ENCODE results near the gene SCRN2.

The SCRN2 gene

GRCh38 chr17:47871048-47871447, 30.0 kb upstream of the SCRN2 start:
- DNase-seq: no peak

GRCh38 chr17:47870056-47870455, 29.0 kb upstream of the SCRN2 start:
- no peak for DNase-seq

GRCh38 chr17:47869114-47869513, 28.0 kb upstream of the SCRN2 start:
- DNase-seq: no peak

GRCh38 chr17:47867813-47868533, 26.9 kb upstream of the SCRN2 start:
- no peak for DNase-seq

- DNase-seq: no peak
Measured at GRCh38 chr17:47866941-47867340, 25.9 kb upstream of the SCRN2 start.

GRCh38 chr17:47864791-47865216, 23.7 kb upstream of the SCRN2 start:
- no peak for DNase-seq

- DNase-seq: no peak
Measured at GRCh38 chr17:47862621-47863440, 21.8 kb upstream of the SCRN2 start.

GRCh38 chr17:47860386-47860785, 19.3 kb upstream of the SCRN2 start:
- DNase-seq: no peak

GRCh38 chr17:47857551-47858455, 16.7 kb upstream of the SCRN2 start:
- no peak for DNase-seq

GRCh38 chr17:47856830-47857229, 15.8 kb upstream of the SCRN2 start:
- no peak for DNase-seq

- no peak for DNase-seq
Measured at GRCh38 chr17:47855737-47856136, 14.7 kb upstream of the SCRN2 start.

- no peak for DNase-seq
Measured at GRCh38 chr17:47853616-47854015, 12.5 kb upstream of the SCRN2 start.

GRCh38 chr17:47852113-47852949, 11.3 kb upstream of the SCRN2 start:
- DNase-seq: no peak

GRCh38 chr17:47851764-47852112, 10.7 kb upstream of the SCRN2 start:
- no peak for DNase-seq

- DNase-seq: no peak
Measured at GRCh38 chr17:47850692-47851573, 9.9 kb upstream of the SCRN2 start, which contains the start of gene SP6. Gene SP6, minus strand, starts transcription at chr17:47851163. Its CDS starts 2,734 bp downstream, at chr17:47848429.

- DNase-seq: no peak
Measured at GRCh38 chr17:47850373-47850691, 9.3 kb upstream of the SCRN2 start.

GRCh38 chr17:47848198-47848513, 7.1 kb upstream of the SCRN2 start:
- DNase-seq: no peak

- DNase-seq: no peak
Measured at GRCh38 chr17:47847341-47848197, 6.5 kb upstream of the SCRN2 start.

- no peak for DNase-seq
Measured at GRCh38 chr17:47846716-47847340, 5.8 kb upstream of the SCRN2 start.

- no peak for DNase-seq
Measured at GRCh38 chr17:47845716-47846075, 4.6 kb upstream of the SCRN2 start.
